Colon (tissue), 2 donors: ENCODE data around the gene GNG5.
"Not testable (repeated sequence)": the region's sequence is repeated elsewhere in the genome, so short reads cannot be mapped to it uniquely, and the experiment has no call there.

Source experiments
- FAIRE-seq: peaks from 2 replicates; lab custom pipeline; 2012; peaks lifted over from hg19 to GRCh38; lab: Jason Lieb, UNC
- donor health status: control.
- donor health status: control.

Gene GNG5

GRCh38 chr1:84506002-84506728 is at the start of gene GNG5, which contains the start of gene SPATA1:
Gene GNG5, minus strand, starts transcription at chr1:84506581. Its CDS starts 490 bp downstream, at chr1:84506091.
Gene SPATA1, plus strand, starts transcription at chr1:84506386. Its CDS starts 9,974 bp downstream, at chr1:84516360.
- FAIRE-seq: no peak

GRCh38 chr1:84550826-84551225 is 44.4 kb upstream of the GNG5 start:
- FAIRE-seq: no peak

GRCh38 chr1:84541679-84542078 is 35.3 kb upstream of the GNG5 start:
- no peak for FAIRE-seq

GRCh38 chr1:84540759-84541158 is 34.4 kb upstream of the GNG5 start:
- no peak for FAIRE-seq

- no peak for FAIRE-seq
These were observed 33.6 kb upstream of the GNG5 start for GRCh38 chr1:84539972-84540371.

GRCh38 chr1:84538599-84538998 is 32.2 kb upstream of the GNG5 start:
- no peak for FAIRE-seq

GRCh38 chr1:84525779-84526178 is 19.4 kb upstream of the GNG5 start:
- FAIRE-seq: no peak

GRCh38 chr1:84524590-84524989 is 18.2 kb upstream of the GNG5 start:
- no peak for FAIRE-seq

GRCh38 chr1:84510668-84511067 is 4.3 kb upstream of the GNG5 start:
- FAIRE-seq: no peak

GRCh38 chr1:84510165-84510564 is 3.8 kb upstream of the GNG5 start:
- FAIRE-seq: no peak

GRCh38 chr1:84509029-84509428 is 2.6 kb upstream of the GNG5 start:
- no peak for FAIRE-seq

GRCh38 chr1:84508510-84508909 is 2.1 kb upstream of the GNG5 start:
- FAIRE-seq: no peak

- not testable (repeated sequence) for FAIRE-seq
These were observed 1.5 kb upstream of the GNG5 start for GRCh38 chr1:84507887-84508286.

GRCh38 chr1:84506729-84507453 is 510 bp upstream of the GNG5 start:
- FAIRE-seq: no peak

- no peak for FAIRE-seq
These were observed 834 bp downstream of the GNG5 start for GRCh38 chr1:84505493-84506001.

GRCh38 chr1:84504580-84505492 is 1.5 kb downstream of the GNG5 start:
- FAIRE-seq: no peak

- no peak for FAIRE-seq
These were observed 3.5 kb downstream of the GNG5 start for GRCh38 chr1:84502927-84503326.

- FAIRE-seq: no peak
These were observed 8.6 kb downstream of the GNG5 start for GRCh38 chr1:84497631-84498275.

- FAIRE-seq: no peak
These were observed 9.9 kb downstream of the GNG5 start for GRCh38 chr1:84496498-84496897.

GRCh38 chr1:84493747-84494146 is 12.6 kb downstream of the GNG5 start:
- FAIRE-seq: no peak

GRCh38 chr1:84492726-84493125 is 13.7 kb downstream of the GNG5 start:
- FAIRE-seq: no peak

- FAIRE-seq: no peak
These were observed 16.6 kb downstream of the GNG5 start for GRCh38 chr1:84489766-84490165.
